ENCODE results near the gene CAPZB. TPM values are rescaled to one million over a fixed set of nuclear protein-coding genes. Genes with fewer than 3 reads are reported as not detected.

The CAPZB gene
- polyA plus RNA-seq, 1 experiment = 276 TPM

DNA sequence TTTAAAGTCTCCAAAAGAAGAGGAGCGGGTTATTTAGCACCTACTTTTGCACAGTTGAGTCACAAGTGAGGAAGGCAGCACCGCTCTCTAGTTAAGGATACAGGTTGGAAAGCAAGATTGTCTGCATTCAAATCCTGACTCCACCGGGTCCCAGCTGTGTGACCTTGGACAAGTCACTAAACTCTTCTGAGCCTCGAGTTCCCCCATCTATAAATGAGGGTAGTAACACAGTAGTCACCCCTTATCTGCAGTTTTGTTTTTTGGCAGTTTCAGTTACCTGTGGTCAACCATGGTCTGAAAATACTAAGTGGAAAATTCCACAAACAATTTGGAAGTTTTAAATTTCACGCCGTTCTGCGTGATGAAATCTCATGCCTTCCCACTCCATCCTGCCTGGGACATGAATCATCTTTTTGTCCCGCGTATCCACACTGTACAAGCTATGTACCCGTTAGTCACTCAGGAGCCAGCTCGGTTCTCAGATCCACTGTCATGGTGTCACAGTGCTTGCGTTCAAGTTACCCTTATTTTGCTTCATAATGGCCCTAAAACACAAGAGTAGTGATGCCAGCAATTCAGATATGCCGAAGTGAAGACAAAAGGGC, 49.4 kb downstream of the CAPZB start:
- ChIA-PET POLR2A (no interaction called here), CTCF (interaction anchor here (0.9 to 1.4 kb wide), 6 partner anchors 11 to 218 kb away, joined by 3 to 6 read pairs (median 4); no protein-coding TSS in a partner anchor)
- DNase-seq (ENCODE audit: low read depth) = no peak
- Histone ChIP-seq H3K4me3 (ENCODE audit: low read depth, low read length) (no peak overlapping the region), H3K27me3 (ENCODE audit: control insufficient read depth, insufficient read depth, low read length) (no peaks in the 10 kb centered on the region), H3K36me3 (ENCODE audit: control insufficient read depth, insufficient read depth, low read length) (no peaks in the 10 kb centered on the region)
- TF ChIP-seq, protein P1, sequence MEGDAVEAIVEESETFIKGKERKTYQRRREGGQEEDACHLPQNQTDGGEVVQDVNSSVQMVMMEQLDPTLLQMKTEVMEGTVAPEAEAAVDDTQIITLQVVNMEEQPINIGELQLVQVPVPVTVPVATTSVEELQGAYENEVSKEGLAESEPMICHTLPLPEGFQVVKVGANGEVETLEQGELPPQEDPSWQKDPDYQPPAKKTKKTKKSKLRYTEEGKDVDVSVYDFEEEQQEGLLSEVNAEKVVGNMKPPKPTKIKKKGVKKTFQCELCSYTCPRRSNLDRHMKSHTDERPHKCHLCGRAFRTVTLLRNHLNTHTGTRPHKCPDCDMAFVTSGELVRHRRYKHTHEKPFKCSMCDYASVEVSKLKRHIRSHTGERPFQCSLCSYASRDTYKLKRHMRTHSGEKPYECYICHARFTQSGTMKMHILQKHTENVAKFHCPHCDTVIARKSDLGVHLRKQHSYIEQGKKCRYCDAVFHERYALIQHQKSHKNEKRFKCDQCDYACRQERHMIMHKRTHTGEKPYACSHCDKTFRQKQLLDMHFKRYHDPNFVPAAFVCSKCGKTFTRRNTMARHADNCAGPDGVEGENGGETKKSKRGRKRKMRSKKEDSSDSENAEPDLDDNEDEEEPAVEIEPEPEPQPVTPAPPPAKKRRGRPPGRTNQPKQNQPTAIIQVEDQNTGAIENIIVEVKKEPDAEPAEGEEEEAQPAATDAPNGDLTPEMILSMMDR (IDR thresholded peaks at IDR 0.05; ENCODE audit: insufficient read depth, low read depth, low read length) = no peak

DNA sequence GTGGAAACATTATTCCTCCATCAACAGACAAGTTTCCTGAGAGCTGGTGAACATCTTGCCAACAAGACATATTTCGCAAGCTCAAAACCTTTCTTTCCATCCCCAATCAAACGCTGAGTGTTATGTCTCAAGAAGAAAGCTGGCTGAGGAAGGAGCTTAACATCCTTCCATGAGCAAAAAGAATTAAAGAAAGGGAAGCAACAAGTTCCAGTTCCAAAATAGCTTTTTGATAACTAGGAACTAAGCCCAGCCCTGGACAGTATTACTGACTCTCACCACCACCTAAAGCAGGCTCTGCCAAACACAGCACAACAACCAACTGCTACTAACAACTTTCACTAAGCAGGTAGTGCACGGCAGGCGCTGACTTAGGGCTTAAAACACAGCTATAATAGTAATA, 50.2 kb downstream of the CAPZB start:
- DNase-seq (ENCODE audit: low read depth) = no peak
- H3K4me3 ChIP-seq (ENCODE audit: low read depth, low read length) = no peak overlapping the region
- TF ChIP-seq, protein P1 (IDR thresholded peaks at IDR 0.05; ENCODE audit: insufficient read depth, low read depth, low read length) = no peak
- no peaks in the 10 kb centered on the region for H3K27me3 ChIP-seq (ENCODE audit: control insufficient read depth, insufficient read depth, low read length)
- ChIA-PET POLR2A (interaction anchor here (0.7 to 0.8 kb wide), 2 partner anchors 14 to 184 kb away, joined by 3 to 4 read pairs; no protein-coding TSS in a partner anchor), CTCF (interaction anchor here (0.8 to 1.5 kb wide), 9 partner anchors 11 to 219 kb away, joined by 3 to 6 read pairs (median 3); no protein-coding TSS in a partner anchor)
- no peaks in the 10 kb centered on the region for H3K36me3 ChIP-seq (ENCODE audit: control insufficient read depth, insufficient read depth, low read length)

DNA sequence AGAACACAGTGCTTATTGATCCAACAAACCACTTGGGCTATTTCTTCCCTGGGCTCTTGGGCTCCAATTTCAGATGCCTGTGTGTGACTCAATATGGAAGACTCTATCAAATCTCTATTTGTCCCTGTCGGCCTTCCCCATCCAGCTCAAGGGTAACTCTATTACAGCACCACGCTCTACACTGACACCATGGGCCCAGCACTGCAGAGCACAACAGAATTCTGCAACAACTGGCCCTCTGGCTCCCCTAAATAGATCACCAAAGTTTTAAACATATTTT, 51.7 kb downstream of the CAPZB start:
- no peaks in the 10 kb centered on the region for H3K27me3 ChIP-seq (ENCODE audit: control insufficient read depth, insufficient read depth, low read length)
- no peak overlapping the region for H3K4me3 ChIP-seq (ENCODE audit: low read depth, low read length)
- ChIA-PET CTCF (interaction anchor here (0.8 to 1.6 kb wide), 4 partner anchors 10 to 217 kb away, joined by 3 to 5 read pairs (median 4); no protein-coding TSS in a partner anchor), POLR2A (no interaction called here)
- TF ChIP-seq, protein P1 (IDR thresholded peaks at IDR 0.05; ENCODE audit: insufficient read depth, low read depth, low read length) = no peak
- no peaks in the 10 kb centered on the region; the same call in 1 of the 2 replicates for H3K36me3 ChIP-seq (ENCODE audit: control insufficient read depth, insufficient read depth, low read length)
- DNase-seq (ENCODE audit: low read depth) = no peak

DNA sequence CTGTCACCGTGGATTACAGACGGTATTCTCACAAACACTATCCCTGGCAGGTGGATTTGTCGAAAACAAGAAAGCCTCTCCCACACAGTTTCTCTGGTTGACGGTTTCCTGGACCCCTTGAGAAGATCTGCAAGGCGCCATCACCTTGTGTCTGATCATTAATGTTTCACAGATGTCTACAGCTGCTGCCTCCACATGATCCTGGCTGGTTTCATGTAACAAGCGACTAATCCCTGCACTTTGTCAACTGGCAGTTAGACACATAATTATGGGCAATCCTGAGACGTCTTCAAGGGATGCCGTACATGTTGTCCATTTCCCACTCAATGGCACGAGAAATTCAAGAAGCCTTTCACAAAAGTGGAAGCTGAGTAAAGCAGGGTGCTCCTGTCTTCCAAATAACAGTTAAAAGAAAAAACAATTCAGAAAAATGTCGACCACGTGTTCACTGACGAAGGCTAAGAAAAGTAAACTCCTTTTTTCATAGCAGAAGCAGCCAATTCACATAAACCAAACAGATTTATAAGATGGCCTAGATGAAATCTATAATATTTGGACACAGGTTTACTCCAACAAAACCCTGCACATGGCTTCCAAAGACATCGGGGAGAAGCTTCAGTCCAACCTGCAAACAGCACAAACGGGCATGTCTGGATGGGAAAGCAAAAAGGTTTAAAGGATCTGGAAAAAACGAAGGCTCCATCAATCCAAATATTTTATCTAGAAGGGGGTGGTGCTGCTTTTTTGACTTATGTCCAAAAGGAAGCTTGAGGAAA, 52.2 kb downstream of the CAPZB start:
- TF ChIP-seq, protein P1 (IDR thresholded peaks at IDR 0.05; ENCODE audit: insufficient read depth, low read depth, low read length) = no peak
- Histone ChIP-seq H3K36me3 (ENCODE audit: control insufficient read depth, insufficient read depth, low read length) (no peaks in the 10 kb centered on the region; the same call in 1 of the 2 replicates), H3K4me3 (ENCODE audit: low read depth, low read length) (no peak overlapping the region), H3K27me3 (ENCODE audit: control insufficient read depth, insufficient read depth, low read length) (no peaks in the 10 kb centered on the region)
- ChIA-PET CTCF (interaction anchor here (0.8 to 1.6 kb wide), 4 partner anchors 9 to 218 kb away, joined by 3 to 5 read pairs (median 4); no protein-coding TSS in a partner anchor), POLR2A (no interaction called here)
- no peak for DNase-seq (ENCODE audit: low read depth)
